Esophagus squamous epithelium (tissue), 4 donors: ENCODE results near the gene HSDL2.

Experiments
- POLR2A ChIP-seq, 4 donors: fragments of 450-650 bp; IDR thresholded peaks; one replicate each; pipeline ENCODE4 v1.6.1; 2017; ENCODE audit warnings: antibody characterized with exemption in 4 of 4, mild to moderate bottlenecking in 4 of 4, moderate library complexity in 3 of 4
- TF ChIP-seq, protein P1 (sequence below), 6 experiments: fragments of 450-650 bp in 4 of 6; fragments of 200-600 bp in 2 of 6; sonication (generic) in 2 of 6; IDR thresholded peaks; one replicate each; pipeline ENCODE4 v1.5.1; 2016 to 2019; ENCODE audit warnings: antibody characterized with exemption in 6 of 6, mild to moderate bottlenecking in 4 of 6, moderate library complexity in 4 of 6

- TF ChIP-seq, protein P1, sequence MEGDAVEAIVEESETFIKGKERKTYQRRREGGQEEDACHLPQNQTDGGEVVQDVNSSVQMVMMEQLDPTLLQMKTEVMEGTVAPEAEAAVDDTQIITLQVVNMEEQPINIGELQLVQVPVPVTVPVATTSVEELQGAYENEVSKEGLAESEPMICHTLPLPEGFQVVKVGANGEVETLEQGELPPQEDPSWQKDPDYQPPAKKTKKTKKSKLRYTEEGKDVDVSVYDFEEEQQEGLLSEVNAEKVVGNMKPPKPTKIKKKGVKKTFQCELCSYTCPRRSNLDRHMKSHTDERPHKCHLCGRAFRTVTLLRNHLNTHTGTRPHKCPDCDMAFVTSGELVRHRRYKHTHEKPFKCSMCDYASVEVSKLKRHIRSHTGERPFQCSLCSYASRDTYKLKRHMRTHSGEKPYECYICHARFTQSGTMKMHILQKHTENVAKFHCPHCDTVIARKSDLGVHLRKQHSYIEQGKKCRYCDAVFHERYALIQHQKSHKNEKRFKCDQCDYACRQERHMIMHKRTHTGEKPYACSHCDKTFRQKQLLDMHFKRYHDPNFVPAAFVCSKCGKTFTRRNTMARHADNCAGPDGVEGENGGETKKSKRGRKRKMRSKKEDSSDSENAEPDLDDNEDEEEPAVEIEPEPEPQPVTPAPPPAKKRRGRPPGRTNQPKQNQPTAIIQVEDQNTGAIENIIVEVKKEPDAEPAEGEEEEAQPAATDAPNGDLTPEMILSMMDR (IDR thresholded peaks at IDR 0.05): peak in 5 of 6 experiments; percentile 20 to 57 (median 35)
- TF ChIP-seq POLR2A (IDR thresholded peaks at IDR 0.05): no peak
Measured at GRCh38 chr9:112443200-112443599, 63.3 kb downstream of the HSDL2 start.
